ENCODE measurements around the gene OSBP.

Gene OSBP

GRCh38 chr11:59532620-59533019 is 83.0 kb downstream of the OSBP start:
- no peak for DNase-seq (ENCODE audit: low read depth)
- no peak overlapping the region for H3K4me3 ChIP-seq (ENCODE audit: low read depth, low read length)
- TF ChIP-seq CTCF (IDR thresholded peaks at IDR 0.05; ENCODE audit: low read depth, low read length, missing control alignments) = no peak

DNA sequence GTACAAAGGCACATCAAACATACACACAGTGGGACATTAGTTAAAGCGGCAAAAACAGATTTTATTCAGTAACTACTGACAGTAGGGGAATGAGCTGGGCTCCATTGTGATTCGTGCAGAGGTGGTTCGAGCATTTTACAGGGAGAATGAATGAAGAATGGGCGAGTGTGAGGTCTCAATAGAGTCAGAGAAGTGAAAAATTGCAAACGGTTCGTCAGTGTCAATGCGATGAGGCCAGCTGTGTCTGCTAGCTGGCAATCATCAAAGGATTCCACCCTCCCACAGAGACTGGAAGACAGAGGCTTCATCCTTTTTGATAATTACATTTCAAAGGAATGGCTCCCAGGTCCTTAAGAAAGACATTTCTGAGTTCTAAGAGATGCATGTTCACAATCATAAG is 86.9 kb downstream of the OSBP start:
- no peak overlapping the region for H3K4me3 ChIP-seq (ENCODE audit: low read depth, low read length)
- no peak for TF ChIP-seq CTCF (IDR thresholded peaks at IDR 0.05; ENCODE audit: low read depth, low read length, missing control alignments)
- DNase-seq (ENCODE audit: low read depth) = no peak

Measured in GM12864 (cell line).